Activated CD4-positive, alpha-beta T cell treated with anti-CD3 and anti-CD28 coated beads, Interleukin-2, amount 10 ng/mL, durations not matched to agents 7 days and 5 days (primary cell): Measurements from ENCODE around the gene RSRP1. TPM values are rescaled to one million over a fixed set of nuclear protein-coding genes. Genes with fewer than 3 reads are reported as not detected.
"Not testable (repeated sequence)": the region's sequence is repeated elsewhere in the genome, so short reads cannot be mapped to it uniquely, and the experiment has no call there.

ENCODE experiments used
- CTCF ChIA-PET: fragments of 350-600 bp; sonication (Branson Sonifier 250); formaldehyde crosslinking; loops from one replicate; lab custom pipeline; 2021; ENCODE audit warnings: antibody characterized with exemption; lab: Charles Lee
- POLR2A ChIA-PET: fragments of 350-600 bp; sonication (Branson Sonifier 250); formaldehyde crosslinking; loops from one replicate; lab custom pipeline; 2021; ENCODE audit warnings: antibody characterized with exemption; lab: Charles Lee
- DNase-seq: peaks from one replicate; pipeline ENCODE4 v3.0.0-alpha.2; 2020
- H3K27ac Mint-ChIP-seq: one replicate; pipeline ENCODE4 v1.8.0; 2021; ENCODE audit warnings: mild to moderate bottlenecking, moderate library complexity, mixed read lengths
- H3K27me3 Mint-ChIP-seq: one replicate; pipeline ENCODE4 v1.8.0; 2021; ENCODE audit warnings: mixed read lengths
- H3K36me3 Mint-ChIP-seq: one replicate; pipeline ENCODE4 v1.8.0; 2021; ENCODE audit warnings: low read depth, mixed read lengths
- H3K4me1 Mint-ChIP-seq: one replicate; pipeline ENCODE4 v1.8.0; 2021; ENCODE audit warnings: mixed read lengths
- H3K4me3 Mint-ChIP-seq: one replicate; pipeline ENCODE4 v1.8.0; 2021; ENCODE audit warnings: mild to moderate bottlenecking, moderate library complexity, mixed read lengths
- H3K9me3 Mint-ChIP-seq: one replicate; pipeline ENCODE4 v1.8.0; 2021; ENCODE audit warnings: mixed read lengths
- total RNA-seq, 2 experiments: library from RNA; stranded (reverse); gene quantifications; one replicate each; pipeline ENCODE4 v1.2.3, GENCODE V29; 2021

The RSRP1 gene, protein sequence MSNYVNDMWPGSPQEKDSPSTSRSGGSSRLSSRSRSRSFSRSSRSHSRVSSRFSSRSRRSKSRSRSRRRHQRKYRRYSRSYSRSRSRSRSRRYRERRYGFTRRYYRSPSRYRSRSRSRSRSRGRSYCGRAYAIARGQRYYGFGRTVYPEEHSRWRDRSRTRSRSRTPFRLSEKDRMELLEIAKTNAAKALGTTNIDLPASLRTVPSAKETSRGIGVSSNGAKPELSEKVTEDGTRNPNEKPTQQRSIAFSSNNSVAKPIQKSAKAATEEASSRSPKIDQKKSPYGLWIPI
- 100 to 1,000 TPM; 213 to 271 TPM for total RNA-seq

DNA sequence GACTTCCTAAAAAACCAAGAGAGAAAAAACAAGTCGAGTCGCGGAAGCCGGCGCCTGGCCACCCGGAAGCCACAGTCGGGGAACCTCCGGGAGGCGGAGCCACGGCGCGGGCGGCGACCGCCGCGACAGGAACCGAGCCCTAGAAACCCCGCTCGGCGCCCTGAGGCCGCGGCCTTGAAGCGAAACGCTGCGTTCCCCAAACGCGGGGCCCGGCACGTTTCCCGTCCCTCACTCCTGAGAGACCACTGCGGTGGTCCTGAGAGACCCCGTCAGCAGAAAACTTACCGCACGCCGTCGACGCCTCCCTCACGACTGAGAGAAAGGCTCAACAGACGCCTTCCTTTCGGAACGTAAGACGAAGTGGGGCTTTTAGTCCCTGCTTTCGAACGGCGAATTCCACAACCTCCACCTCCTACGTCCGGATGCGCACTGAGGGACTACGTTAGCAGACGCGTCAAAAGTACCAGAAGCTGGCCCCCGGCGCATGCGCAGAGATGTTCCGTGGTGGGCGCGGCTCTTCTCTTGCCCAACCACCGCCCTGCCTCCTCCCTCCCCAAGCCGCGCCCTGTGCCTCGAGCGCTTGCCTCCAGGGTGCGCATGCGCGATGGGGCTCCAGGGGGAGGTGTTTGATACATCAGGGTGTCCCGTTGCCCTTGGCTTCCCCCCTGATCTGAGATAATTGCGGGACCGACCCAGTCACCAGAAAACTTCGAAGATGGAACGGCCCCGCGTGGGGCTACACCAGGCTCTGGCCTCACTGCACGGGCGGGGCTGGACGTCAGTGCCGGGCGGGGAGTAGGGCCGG lies at the start of gene RSRP1:
RSRP1 (minus strand) TSS at position 431 of the 805 bp plus-strand sequence. CDS start 491 bp downstream, outside the sequence.
- ChIA-PET CTCF (no interaction called here), POLR2A (interaction anchor here (0.6 to 1.4 kb wide), 5 partner anchors 9 to 761 kb away, joined by 3 to 23 read pairs (median 4); partner anchors contain the start of gene SYF2)
- peak within 1 kb of the TSS; percentile 98 for H3K4me3 Mint-ChIP-seq
- H3K27me3 Mint-ChIP-seq, result no peaks in the 10 kb centered on the region
- H3K27ac Mint-ChIP-seq, result peak within 1 kb of the TSS; percentile 100
- peaks cover 48% of the 10 kb centered on the region for H3K4me1 Mint-ChIP-seq
- peak; percentile 100 for DNase-seq
- H3K36me3 Mint-ChIP-seq, result peaks cover 49% of the 10 kb centered on the region
- H3K9me3 Mint-ChIP-seq, result no peaks in the 10 kb centered on the region

DNA sequence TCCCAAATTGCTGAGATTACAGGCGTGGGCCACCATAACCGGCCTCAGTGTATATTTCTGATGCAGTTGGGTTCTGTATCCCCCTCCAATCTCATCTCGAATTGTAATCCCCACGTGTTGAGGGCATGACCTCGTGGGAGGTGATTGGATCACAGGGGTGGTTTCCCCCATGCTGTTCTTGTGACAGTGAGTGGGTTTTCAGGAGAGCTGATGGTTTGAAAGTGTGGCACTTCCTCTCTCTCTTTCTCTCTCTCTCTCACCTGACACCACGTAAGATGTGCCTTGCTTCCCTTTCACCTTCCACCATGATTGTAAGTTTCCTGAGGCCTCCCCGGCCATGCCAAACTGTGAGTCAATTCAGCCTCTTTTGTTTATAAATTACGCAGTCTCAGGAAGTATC lies 49.2 kb upstream of the RSRP1 start:
- H3K36me3 Mint-ChIP-seq, H3K27me3 Mint-ChIP-seq, H3K9me3 Mint-ChIP-seq, CTCF ChIA-PET, POLR2A ChIA-PET, H3K27ac Mint-ChIP-seq, DNase-seq, H3K4me1 Mint-ChIP-seq, H3K4me3 Mint-ChIP-seq: not testable (repeated sequence)

DNA sequence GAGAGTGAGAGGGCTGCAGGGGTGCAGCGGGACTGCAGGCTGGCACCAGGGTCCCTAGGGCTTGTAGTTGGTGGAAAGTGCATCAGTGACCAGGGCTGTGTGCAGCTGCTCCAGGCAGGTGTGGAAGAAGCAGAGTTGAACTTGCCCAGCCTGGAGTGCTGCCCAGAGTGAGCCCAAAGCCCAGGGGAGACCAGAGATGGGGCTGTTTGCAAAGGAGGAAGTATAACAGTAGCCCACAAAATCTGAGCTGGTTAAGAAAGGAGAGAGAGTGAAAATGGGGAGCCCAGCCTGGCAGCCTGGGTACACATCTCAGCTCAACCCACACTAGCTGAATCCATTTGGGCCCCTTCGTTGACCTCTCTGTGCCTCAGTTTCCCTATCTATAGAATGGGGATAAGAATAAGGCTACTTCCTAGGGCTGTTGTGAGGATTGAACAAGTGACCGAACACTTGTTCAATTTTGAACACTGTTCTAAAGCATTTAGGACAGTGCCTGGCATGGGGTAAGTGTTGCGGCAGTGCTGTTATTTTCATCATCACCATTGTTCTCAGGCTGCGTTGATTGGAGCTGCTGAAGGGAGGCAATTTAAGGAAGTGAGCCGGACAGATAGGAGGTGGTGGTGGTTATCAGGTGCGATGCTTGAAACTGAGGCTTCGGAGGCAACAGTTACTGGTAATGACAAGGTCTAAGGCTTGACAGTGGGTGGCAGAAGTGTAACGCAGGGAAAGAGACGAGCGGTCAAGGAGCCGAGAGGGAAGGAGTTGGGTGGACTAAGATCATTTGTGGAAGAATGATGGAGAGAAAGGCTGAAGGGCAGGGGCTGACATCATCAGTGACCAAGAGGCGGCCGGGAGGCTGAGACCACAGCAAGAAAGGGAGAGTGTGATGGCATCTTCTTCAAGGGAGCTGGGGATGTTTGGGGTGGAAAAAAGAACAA lies 47.9 kb upstream of the RSRP1 start:
- H3K27ac Mint-ChIP-seq, H3K4me3 Mint-ChIP-seq, DNase-seq, H3K36me3 Mint-ChIP-seq, CTCF ChIA-PET, H3K4me1 Mint-ChIP-seq, H3K9me3 Mint-ChIP-seq, POLR2A ChIA-PET, H3K27me3 Mint-ChIP-seq: not testable (repeated sequence)

DNA sequence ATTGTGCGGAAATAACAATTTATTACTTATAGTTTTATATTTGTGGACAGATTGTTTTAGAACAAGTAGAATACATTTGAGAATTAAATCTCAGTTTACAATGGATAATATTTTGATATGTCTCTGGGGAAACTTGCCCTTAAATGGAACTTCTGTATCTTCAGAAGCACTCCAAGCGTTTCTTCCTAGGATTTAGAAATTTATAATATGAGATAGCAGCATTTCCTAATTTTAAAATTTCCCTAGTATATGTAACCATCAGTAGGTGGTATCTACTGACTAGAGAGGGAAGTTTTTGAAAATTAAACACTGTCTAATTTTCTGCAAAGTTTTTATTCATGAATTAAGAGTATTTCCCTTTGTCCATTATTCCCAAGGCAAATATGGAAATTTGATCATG lies 46.2 kb upstream of the RSRP1 start:
- CTCF ChIA-PET, DNase-seq, H3K27ac Mint-ChIP-seq, H3K4me3 Mint-ChIP-seq, H3K4me1 Mint-ChIP-seq, H3K36me3 Mint-ChIP-seq, POLR2A ChIA-PET, H3K27me3 Mint-ChIP-seq, H3K9me3 Mint-ChIP-seq: not testable (repeated sequence)

DNA sequence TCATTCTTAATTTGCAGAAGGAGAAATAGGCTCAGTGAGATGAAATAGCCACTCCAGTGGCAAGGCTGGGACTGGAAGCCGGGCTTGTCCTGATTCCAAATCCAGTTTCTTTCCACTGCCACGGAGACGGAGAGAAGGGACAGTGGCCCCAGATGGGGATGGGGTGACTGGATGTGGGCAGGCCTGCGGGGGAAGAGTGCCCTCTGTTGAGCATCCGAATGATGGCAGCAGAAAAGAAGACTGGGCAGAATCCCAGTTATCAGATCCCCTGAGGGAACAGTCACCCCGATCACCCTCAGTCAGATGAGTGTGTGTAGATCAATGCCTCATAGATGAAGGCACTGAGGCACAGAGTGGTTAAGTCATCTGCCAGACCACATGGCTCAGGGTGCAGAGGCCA lies 42.8 kb upstream of the RSRP1 start:
- H3K27ac Mint-ChIP-seq, POLR2A ChIA-PET, DNase-seq, H3K27me3 Mint-ChIP-seq, H3K36me3 Mint-ChIP-seq, H3K4me3 Mint-ChIP-seq, CTCF ChIA-PET, H3K9me3 Mint-ChIP-seq, H3K4me1 Mint-ChIP-seq: not testable (repeated sequence)

DNA sequence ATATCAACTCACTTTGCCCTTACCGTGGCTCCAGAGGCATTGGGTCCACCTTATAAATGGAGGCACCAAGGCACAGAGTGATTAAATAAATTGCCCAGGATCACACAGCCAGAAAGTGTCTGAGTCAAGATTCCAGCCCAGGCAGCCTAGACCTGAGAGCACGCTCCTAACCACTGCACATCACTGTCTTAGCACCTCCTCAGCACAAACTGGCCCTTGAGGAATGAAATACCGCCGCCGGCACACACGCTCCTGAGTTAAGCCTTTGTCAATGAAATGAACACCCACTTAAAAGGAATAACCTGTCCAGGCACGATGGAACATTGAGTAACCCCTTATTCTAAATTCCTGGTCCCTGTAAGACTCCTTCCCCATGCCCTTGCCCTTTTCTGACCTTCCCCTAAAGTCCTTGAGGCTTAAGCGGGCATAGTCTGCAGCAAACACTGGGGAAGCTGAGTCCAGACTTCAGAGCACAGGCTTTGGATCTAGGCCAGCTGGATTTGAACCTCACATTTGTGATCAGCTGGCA lies 41.4 kb upstream of the RSRP1 start:
- H3K4me3 Mint-ChIP-seq, H3K4me1 Mint-ChIP-seq, H3K27ac Mint-ChIP-seq, CTCF ChIA-PET, H3K36me3 Mint-ChIP-seq, H3K9me3 Mint-ChIP-seq, POLR2A ChIA-PET, H3K27me3 Mint-ChIP-seq, DNase-seq: not testable (repeated sequence)

DNA sequence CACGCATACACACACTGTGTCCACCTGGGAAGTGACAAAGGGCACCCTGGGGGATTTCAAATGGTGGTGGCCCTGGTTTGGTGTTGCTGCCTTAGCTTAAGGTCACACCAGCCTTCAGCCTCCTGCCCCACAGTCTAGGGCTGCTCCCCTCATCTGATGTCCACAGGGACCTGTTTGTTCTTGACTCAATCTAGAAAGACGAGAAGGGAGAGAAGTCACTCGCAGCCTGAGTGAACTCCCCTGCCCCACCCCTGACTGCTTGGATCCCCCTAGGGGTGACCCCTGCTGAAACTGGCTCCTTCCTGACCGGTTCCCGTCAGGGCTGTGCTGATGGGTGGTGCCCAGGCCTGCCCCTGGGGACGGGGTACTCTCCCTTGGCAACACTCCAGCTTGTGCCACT lies 39.9 kb upstream of the RSRP1 start:
- H3K9me3 Mint-ChIP-seq, H3K36me3 Mint-ChIP-seq, H3K27me3 Mint-ChIP-seq, POLR2A ChIA-PET, CTCF ChIA-PET, H3K4me1 Mint-ChIP-seq, H3K27ac Mint-ChIP-seq, DNase-seq, H3K4me3 Mint-ChIP-seq: not testable (repeated sequence)

DNA sequence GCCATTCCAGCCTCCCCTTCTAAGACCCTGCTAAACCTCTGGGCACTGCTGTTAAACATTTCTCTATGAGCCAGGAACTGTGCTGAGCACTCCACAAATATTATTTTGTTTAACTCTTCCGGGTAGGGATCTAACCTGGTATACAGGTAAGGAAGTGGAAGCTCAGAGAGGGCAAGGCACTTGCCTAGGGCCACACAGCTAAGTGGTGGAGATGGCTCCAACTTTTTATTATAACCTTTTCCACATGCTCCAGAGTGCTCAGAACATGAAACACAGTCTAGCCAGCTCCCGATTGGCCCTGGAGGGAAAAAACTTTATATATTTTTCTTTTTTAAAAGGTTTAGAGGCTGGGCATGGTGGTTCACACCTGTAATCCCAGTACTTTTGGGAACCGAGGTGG lies 38.6 kb upstream of the RSRP1 start:
- H3K27me3 Mint-ChIP-seq, POLR2A ChIA-PET, H3K9me3 Mint-ChIP-seq, H3K4me3 Mint-ChIP-seq, H3K4me1 Mint-ChIP-seq, H3K36me3 Mint-ChIP-seq, CTCF ChIA-PET, H3K27ac Mint-ChIP-seq, DNase-seq: not testable (repeated sequence)

DNA sequence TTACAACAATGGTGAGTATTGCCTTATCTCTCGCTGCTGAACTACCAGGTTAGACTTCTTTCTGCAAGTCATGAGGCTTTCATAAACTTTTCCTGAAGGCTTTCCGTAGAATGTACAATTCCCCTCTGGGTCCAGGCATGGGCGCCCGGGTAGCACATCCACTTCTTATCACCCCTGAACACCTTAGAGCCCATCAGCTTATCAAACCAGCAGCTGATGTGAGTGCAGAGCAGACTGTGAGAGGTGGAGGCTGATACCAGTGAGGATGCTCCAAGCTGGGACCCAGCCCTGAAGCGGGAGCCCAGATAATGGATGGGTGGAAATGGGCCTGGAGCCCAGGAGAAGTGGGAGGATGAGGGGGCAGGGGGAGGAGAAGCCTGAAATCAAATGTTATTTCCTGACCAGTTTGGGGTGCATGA lies 32.4 kb upstream of the RSRP1 start:
- POLR2A ChIA-PET, H3K9me3 Mint-ChIP-seq, CTCF ChIA-PET, H3K27me3 Mint-ChIP-seq, H3K4me3 Mint-ChIP-seq, H3K27ac Mint-ChIP-seq, H3K4me1 Mint-ChIP-seq, DNase-seq, H3K36me3 Mint-ChIP-seq: not testable (repeated sequence)

DNA sequence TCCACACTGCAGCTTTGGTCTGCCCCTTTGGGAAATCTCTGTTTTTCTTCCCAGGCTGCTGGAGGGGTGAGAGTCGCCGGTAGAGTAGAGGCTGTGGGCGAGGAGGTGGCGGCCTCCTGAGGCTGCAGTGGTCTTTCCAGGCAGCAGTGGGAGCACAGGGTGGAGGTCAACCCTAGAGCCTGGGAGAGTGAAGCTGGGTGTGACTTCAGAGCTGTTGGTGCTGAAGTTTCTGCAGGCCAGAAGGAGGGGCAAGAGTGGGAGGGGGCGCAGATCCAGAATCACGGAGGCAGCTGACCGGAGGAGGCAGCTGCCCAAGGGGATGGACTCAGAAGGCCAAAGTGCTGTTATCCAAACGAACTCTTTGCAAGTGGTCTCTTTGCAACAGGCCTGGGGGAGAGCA lies 31.5 kb upstream of the RSRP1 start:
- H3K9me3 Mint-ChIP-seq, H3K36me3 Mint-ChIP-seq, CTCF ChIA-PET, H3K4me1 Mint-ChIP-seq, POLR2A ChIA-PET, DNase-seq, H3K27ac Mint-ChIP-seq, H3K27me3 Mint-ChIP-seq, H3K4me3 Mint-ChIP-seq: not testable (repeated sequence)

DNA sequence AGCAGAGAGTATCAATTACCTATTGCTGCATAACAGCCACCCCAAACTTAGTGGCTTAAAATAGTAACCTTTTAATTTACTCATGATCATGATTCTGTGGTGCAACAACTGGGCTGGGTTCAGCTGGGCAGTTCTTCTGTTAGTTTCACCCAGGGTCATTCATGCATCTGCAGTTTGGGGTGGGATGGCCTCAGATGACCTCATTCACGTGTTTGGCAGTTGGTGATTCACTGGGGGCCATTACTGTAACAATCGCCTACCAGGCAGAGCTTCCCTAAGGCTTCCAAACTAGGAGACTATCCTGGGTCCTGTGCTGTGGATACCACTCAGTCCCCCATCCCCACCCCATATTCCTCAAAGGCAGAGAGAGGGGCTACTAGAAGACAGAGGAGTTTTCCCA lies 31.1 kb upstream of the RSRP1 start:
- CTCF ChIA-PET, POLR2A ChIA-PET, H3K9me3 Mint-ChIP-seq, DNase-seq, H3K4me1 Mint-ChIP-seq, H3K27me3 Mint-ChIP-seq, H3K27ac Mint-ChIP-seq, H3K4me3 Mint-ChIP-seq, H3K36me3 Mint-ChIP-seq: not testable (repeated sequence)

DNA sequence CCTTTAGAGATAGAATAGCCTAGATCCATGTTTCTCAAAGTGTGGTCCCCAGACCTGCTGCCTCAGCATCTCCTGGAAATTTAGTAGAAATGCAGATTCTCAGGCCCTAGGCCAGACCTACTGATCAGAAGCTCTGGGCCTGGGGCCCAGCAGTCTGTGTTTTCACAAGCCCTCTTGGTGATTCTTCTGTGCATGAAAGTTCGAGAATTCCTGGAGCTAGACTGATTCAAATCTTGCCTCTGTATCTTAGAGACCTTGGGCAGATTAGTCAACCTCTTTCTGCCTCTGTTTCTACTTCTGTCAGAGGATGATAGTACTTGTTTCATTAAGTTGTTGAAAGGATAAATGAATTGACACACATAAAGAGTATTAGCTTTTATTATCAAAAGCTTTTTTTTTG lies 30.0 kb upstream of the RSRP1 start:
- CTCF ChIA-PET, H3K4me3 Mint-ChIP-seq, DNase-seq, H3K36me3 Mint-ChIP-seq, H3K4me1 Mint-ChIP-seq, H3K27me3 Mint-ChIP-seq, H3K9me3 Mint-ChIP-seq, POLR2A ChIA-PET, H3K27ac Mint-ChIP-seq: not testable (repeated sequence)

DNA sequence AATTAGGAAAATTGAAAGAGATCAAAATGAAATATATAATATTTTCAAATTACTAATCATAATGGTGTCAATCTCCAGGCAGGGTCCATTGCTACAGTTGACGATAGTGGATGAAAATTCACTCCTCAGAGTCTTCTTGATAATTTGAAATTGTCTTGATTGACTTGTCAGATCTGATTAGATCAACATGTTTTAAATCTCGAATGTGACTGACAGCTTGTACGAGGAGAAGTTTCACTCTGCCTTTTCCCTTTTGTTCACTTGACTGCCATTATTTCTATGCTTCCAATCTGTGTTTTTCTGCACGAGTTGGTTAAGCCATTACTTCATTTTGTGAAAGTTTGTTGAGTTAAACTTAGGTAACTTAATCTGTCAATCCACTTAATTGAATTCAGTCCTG lies 28.4 kb upstream of the RSRP1 start:
- H3K9me3 Mint-ChIP-seq, POLR2A ChIA-PET: not testable (repeated sequence)

More for the DNA sequence above, 28.4 kb upstream of the RSRP1 start:
- DNase-seq, H3K27me3 Mint-ChIP-seq, H3K4me1 Mint-ChIP-seq, H3K27ac Mint-ChIP-seq, CTCF ChIA-PET, H3K36me3 Mint-ChIP-seq, H3K4me3 Mint-ChIP-seq: not testable (repeated sequence)
